ENCODE data around the gene ZNF670.

Gene ZNF670

GRCh38 chr1:247103859-247104591, 25.4 kb upstream of the ZNF670 start, which contains the start of gene ZNF669:
ZNF669 (minus strand) TSS chr1:247104356; CDS start chr1:247104199, 157 bp downstream.
- DNase-seq: peak; percentile 89

- no peak for DNase-seq
These were observed 23.8 kb upstream of the ZNF670 start for GRCh38 chr1:247102381-247102780.

GRCh38 chr1:247100676-247101279, 22.2 kb upstream of the ZNF670 start:
- DNase-seq: no peak

GRCh38 chr1:247096958-247097357, 18.3 kb upstream of the ZNF670 start:
- no peak for DNase-seq

GRCh38 chr1:247096544-247096943, 17.9 kb upstream of the ZNF670 start:
- no peak for DNase-seq

GRCh38 chr1:247096112-247096511, 17.5 kb upstream of the ZNF670 start:
- no peak for DNase-seq

GRCh38 chr1:247090455-247090854, 11.8 kb upstream of the ZNF670 start:
- no peak for DNase-seq

- no peak for DNase-seq
These were observed 11.2 kb upstream of the ZNF670 start for GRCh38 chr1:247089616-247090375.

GRCh38 chr1:247088967-247089366, 10.4 kb upstream of the ZNF670 start:
- DNase-seq: no peak

- DNase-seq: no peak
These were observed 8.6 kb upstream of the ZNF670 start for GRCh38 chr1:247087256-247087655.

GRCh38 chr1:247085310-247085709, 6.7 kb upstream of the ZNF670 start:
- DNase-seq: no peak

- DNase-seq: no peak
These were observed 6.2 kb upstream of the ZNF670 start for GRCh38 chr1:247084771-247085170.

- DNase-seq: no peak
These were observed 697 bp upstream of the ZNF670 start for GRCh38 chr1:247079141-247079874.

- DNase-seq: peak; percentile 1
These were observed 744 bp downstream of the ZNF670 start for GRCh38 chr1:247077876-247078257.

- DNase-seq: no peak
These were observed 1.4 kb downstream of the ZNF670 start for GRCh38 chr1:247077213-247077612.

GRCh38 chr1:247070645-247071044, 8.0 kb downstream of the ZNF670 start:
- no peak for DNase-seq

- no peak for DNase-seq
These were observed 14.3 kb downstream of the ZNF670 start for GRCh38 chr1:247064304-247064703.

GRCh38 chr1:247060771-247061170, 17.8 kb downstream of the ZNF670 start:
- no peak for DNase-seq

GRCh38 chr1:247056071-247056470, 22.5 kb downstream of the ZNF670 start:
- no peak for DNase-seq

- no peak for DNase-seq
These were observed 23.6 kb downstream of the ZNF670 start for GRCh38 chr1:247054992-247055415.

GRCh38 chr1:247047702-247048101, 30.9 kb downstream of the ZNF670 start:
- DNase-seq: no peak

GRCh38 chr1:247047260-247047659, 31.4 kb downstream of the ZNF670 start:
- no peak for DNase-seq

GRCh38 chr1:247043406-247043805, 35.2 kb downstream of the ZNF670 start:
- no peak for DNase-seq

All from CD4-positive, alpha-beta T cell treated with Interleukin-4 for 4 hours (primary cell).